Epithelial cell of esophagus (primary cell): ENCODE results near the gene GEMIN2.

Experiments used
- DNase-seq: peaks from one replicate; pipeline ENCODE4 v3.0.0; 2010; ENCODE audit warnings: low read depth
- H3K4me3 ChIP-seq: 2 replicates; pipeline ENCODE4 v1.5.1; 2011; ENCODE audit warnings: mild to moderate bottlenecking, low read length, control low read depth
- TF ChIP-seq, protein P1 (sequence below): IDR thresholded peaks from 2 replicates; pipeline ENCODE4 v1.5.1; 2011; ENCODE audit warnings: low read depth, mild to moderate bottlenecking, low read length, control low read depth, inconsistent platforms; ENCODE audit not compliant: insufficient read depth; ENCODE audit errors: missing control alignments

The GEMIN2 gene

GRCh38 chr14:39185256-39186049 lies 71.3 kb downstream of the GEMIN2 start:
- TF ChIP-seq, protein P1, sequence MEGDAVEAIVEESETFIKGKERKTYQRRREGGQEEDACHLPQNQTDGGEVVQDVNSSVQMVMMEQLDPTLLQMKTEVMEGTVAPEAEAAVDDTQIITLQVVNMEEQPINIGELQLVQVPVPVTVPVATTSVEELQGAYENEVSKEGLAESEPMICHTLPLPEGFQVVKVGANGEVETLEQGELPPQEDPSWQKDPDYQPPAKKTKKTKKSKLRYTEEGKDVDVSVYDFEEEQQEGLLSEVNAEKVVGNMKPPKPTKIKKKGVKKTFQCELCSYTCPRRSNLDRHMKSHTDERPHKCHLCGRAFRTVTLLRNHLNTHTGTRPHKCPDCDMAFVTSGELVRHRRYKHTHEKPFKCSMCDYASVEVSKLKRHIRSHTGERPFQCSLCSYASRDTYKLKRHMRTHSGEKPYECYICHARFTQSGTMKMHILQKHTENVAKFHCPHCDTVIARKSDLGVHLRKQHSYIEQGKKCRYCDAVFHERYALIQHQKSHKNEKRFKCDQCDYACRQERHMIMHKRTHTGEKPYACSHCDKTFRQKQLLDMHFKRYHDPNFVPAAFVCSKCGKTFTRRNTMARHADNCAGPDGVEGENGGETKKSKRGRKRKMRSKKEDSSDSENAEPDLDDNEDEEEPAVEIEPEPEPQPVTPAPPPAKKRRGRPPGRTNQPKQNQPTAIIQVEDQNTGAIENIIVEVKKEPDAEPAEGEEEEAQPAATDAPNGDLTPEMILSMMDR, result no peak
- no peak for DNase-seq
- H3K4me3 ChIP-seq, result no peak overlapping the region
